Measurements from ENCODE around the gene SURF1.

GRCh38 chr9:133344071-133344470 is 12.2 kb downstream of the SURF1 start:
- no peak for TF ChIP-seq CTCF (IDR thresholded peaks at IDR 0.05; ENCODE audit: low read depth, low read length)
- no peak for TF ChIP-seq EZH2phosphoT487 (IDR thresholded peaks at IDR 0.05; ENCODE audit: low read depth)

Measured in OCI-LY3 (cell line).